Measurements from ENCODE around the gene MIS18BP1. TPM values are rescaled to one million over a fixed set of nuclear protein-coding genes. Genes with fewer than 3 reads are reported as not detected.

The MIS18BP1 gene
- total and polyA plus RNA-seq, 9 of the 15 experiments (the other 6 are each of a cell fraction or from before 2014, with no cell fraction given) = 5.0 to 29.1 (median 19.1) TPM

DNA sequence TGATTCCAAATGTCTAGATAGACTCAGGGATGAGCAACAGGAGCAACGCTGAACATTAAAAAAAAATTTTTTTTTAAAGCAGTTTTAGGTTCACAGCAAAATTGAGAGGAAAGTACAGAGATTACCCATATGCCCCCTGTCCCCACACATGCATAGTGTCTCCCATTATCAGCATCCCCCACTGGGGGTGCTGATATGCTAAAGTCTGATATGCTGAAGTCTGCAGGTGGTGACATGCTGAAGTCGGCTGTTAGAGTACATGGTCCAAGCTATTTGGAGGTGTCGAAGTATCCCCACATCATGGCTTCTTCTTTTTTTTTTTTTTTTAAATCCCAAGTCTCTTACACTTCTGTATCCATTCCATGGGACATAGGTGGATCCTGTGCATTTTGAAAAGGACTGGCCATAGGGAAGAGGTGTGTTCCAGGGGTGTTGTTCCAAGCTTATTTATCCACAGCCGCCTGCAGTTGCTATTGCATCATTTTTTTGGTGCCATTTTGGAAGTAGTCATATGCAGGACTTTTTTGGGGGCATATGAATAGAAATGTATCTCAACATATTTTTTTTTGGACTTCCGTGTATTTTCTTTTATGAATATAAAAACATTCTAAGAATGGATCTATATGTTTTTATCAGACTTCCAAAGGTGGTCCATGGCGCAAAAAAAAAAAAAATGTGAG lies 19.0 kb upstream of the MIS18BP1 start:
- no peaks in the 10 kb centered on the region for H4K20me1 ChIP-seq (replicated peaks; ENCODE audit: control insufficient read depth, insufficient read depth, low read length)
- no peaks in the 10 kb centered on the region for H3K9me1 ChIP-seq (ENCODE audit: control insufficient read depth, insufficient read depth, low read length)
- FAIRE-seq (no peak), DNase-seq (ENCODE audit: extremely low read depth in 1 of 4, low spot score in 3 of 4) (no peak), ATAC-seq (peak; percentile 73)
- H3K4me2 ChIP-seq (ENCODE audit: insufficient read depth, low read length) = no peak overlapping the region
- no peak overlapping the region for H3K9ac ChIP-seq (ENCODE audit: insufficient read depth in 1 of 2, low read depth in 2 of 2, low read length in 2 of 2)
- H3K27me3 ChIP-seq (ENCODE audit: control insufficient read depth in 2 of 2, insufficient read depth in 2 of 2, low read length in 2 of 2) = no peaks in the 10 kb centered on the region
- H3K27ac ChIP-seq (ENCODE audit: extremely low read depth, low read depth, low read length) = no peak overlapping the region
- no peaks in the 10 kb centered on the region for H3K79me2 ChIP-seq (ENCODE audit: control insufficient read depth, insufficient read depth, low read length)
- ChIA-PET CTCF (ENCODE audit: low intra/inter-chr PET ratio) (interaction anchor here (0.7 kb wide), 1 partner anchor 1755 kb away, joined by 5 read pairs; no protein-coding TSS in a partner anchor), POLR2A (no interaction called here)
- no peak overlapping the region for H3K4me3 ChIP-seq
- intact Hi-C loops (cut with micrococcal nuclease) = no loop called here
- peak; percentile 19; the same call in 1 of the 2 replicates for TF ChIP-seq CEBPG (CRISPR knock-in tag; IDR thresholded peaks at IDR 0.05)
- peak; percentile 34 to 56; a peak in 2 of 4 replicates for TF ChIP-seq CEBPG (tag; conservative IDR thresholded peaks at IDR 0.05 in 1 of 2, IDR thresholded peaks at IDR 0.05 in 1 of 2)
- TF ChIP-seq, protein P1, sequence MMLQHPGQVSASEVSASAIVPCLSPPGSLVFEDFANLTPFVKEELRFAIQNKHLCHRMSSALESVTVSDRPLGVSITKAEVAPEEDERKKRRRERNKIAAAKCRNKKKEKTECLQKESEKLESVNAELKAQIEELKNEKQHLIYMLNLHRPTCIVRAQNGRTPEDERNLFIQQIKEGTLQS (IDR thresholded peaks at IDR 0.05) = peak; percentile 45
- TF ChIP-seq, protein P1 (CRISPR knock-in tag; conservative IDR thresholded peaks at IDR 0.05) = no peak
- no peak for TF ChIP-seq TEAD1 (CRISPR knock-in tag; IDR thresholded peaks at IDR 0.05)
- TF ChIP-seq ELF4 (CRISPR knock-in tag; IDR thresholded peaks at IDR 0.05) = no peak
- TF ChIP-seq ZKSCAN1 (IDR thresholded peaks at IDR 0.05; ENCODE audit: low read depth, low read length) = no peak
- TF ChIP-seq ZSCAN32 (CRISPR knock-in tag; IDR thresholded peaks at IDR 0.05) = peak; percentile 66; the same call in 1 of the 2 replicates
- no peak for TF ChIP-seq RBM39 (optimal IDR thresholded peaks at IDR 0.05; ENCODE audit: low read depth, low read length)
- no peak for TF ChIP-seq NBN (IDR thresholded peaks at IDR 0.05; ENCODE audit: low read depth)
- no peaks in the 10 kb centered on the region for H3K4me1 ChIP-seq (replicated peaks in 1 of 2; ENCODE audit: control insufficient read depth in 2 of 2, insufficient read depth in 2 of 2, low read length in 2 of 2)
- no peak overlapping the region for H2AFZ ChIP-seq (ENCODE audit: low read depth, low read length)
- H3K36me3 ChIP-seq (ENCODE audit: control insufficient read depth, insufficient read depth, low read length) = no peaks in the 10 kb centered on the region
- in situ Hi-C loops (cut with MboI) = no loop called here
- no TSS peak for BruUV-seq (replicated peaks)
- no peaks in the 10 kb centered on the region for H3K9me3 ChIP-seq (replicated peaks; ENCODE audit: control insufficient read depth, insufficient read depth, low read depth, low read length)
- 0% methylated on average over 4 of the region's 6 CpGs for WGBS (ENCODE audit: insufficient coverage, low coverage, missing lambda C conversion rate)

Data from K562 (cell line).